H9 (cell line): ENCODE data around the gene AMDHD2. TPM values are rescaled to one million over a fixed set of nuclear protein-coding genes. Genes with fewer than 3 reads are reported as not detected.

Experiments used
- DNase-seq: peaks from one replicate; pipeline ENCODE4 v3.0.0-alpha.2; 2017
- H2AFZ ChIP-seq: one replicate; pipeline ENCODE4 v1.6.1; 2013; ENCODE audit warnings: mild to moderate bottlenecking, low read length, control low read depth, moderate library complexity
- H2AK5ac ChIP-seq: 2 replicates; pipeline ENCODE4 v1.6.1; 2013; ENCODE audit warnings: low read length, control low read depth, mixed read lengths; ENCODE audit not compliant: insufficient read length
- H2BK120ac ChIP-seq: one replicate; pipeline ENCODE4 v1.6.1; 2013; ENCODE audit warnings: low read depth, mild to moderate bottlenecking, low read length, control low read depth, inconsistent platforms; ENCODE audit not compliant: poor library complexity, severe bottlenecking
- H2BK12ac ChIP-seq: 2 replicates; pipeline ENCODE4 v1.6.1; 2013; ENCODE audit warnings: low read length, control low read depth, mixed read lengths, low read depth; ENCODE audit not compliant: insufficient read length
- H2BK15ac ChIP-seq: 2 replicates; pipeline ENCODE4 v1.6.1; 2013; ENCODE audit warnings: low read depth, low read length, control low read depth
- H2BK20ac ChIP-seq: one replicate; pipeline ENCODE4 v1.6.1; 2013; ENCODE audit warnings: low read depth, mild to moderate bottlenecking, low read length, control low read depth, inconsistent platforms; ENCODE audit not compliant: poor library complexity, severe bottlenecking
- H2BK5ac ChIP-seq: 2 replicates; pipeline ENCODE4 v1.6.1; 2013; ENCODE audit warnings: low read length, control low read depth, mixed read lengths; ENCODE audit not compliant: insufficient read length
- H3K14ac ChIP-seq: 2 replicates; pipeline ENCODE4 v1.6.1; 2013; ENCODE audit warnings: low read length, control low read depth; ENCODE audit not compliant: insufficient read depth
- H3K18ac ChIP-seq: 2 replicates; pipeline ENCODE4 v1.6.1; 2013; ENCODE audit warnings: low read depth, mild to moderate bottlenecking, mixed read lengths, low read length, control low read depth; ENCODE audit not compliant: insufficient read length
- H3K23ac ChIP-seq: 2 replicates; pipeline ENCODE4 v1.6.1; 2013; ENCODE audit warnings: low read length, control low read depth, mixed read lengths, low read depth; ENCODE audit not compliant: insufficient read length
- H3K23me2 ChIP-seq: 2 replicates; pipeline ENCODE4 v1.6.1; 2013; ENCODE audit warnings: low read depth, mild to moderate bottlenecking, mixed read lengths, low read length, control low read depth; ENCODE audit not compliant: insufficient read length, poor library complexity, severe bottlenecking
- H3K27ac ChIP-seq: 2 replicates; pipeline ENCODE4 v1.5.1; 2013; ENCODE audit warnings: low read length, control low read depth, mixed read lengths, low read depth; ENCODE audit not compliant: insufficient read length
- H3K27me3 ChIP-seq: 2 replicates; pipeline ENCODE4 v1.6.1; 2013; ENCODE audit warnings: low read length, control low read depth, inconsistent platforms; ENCODE audit not compliant: insufficient read depth
- H3K4ac ChIP-seq: 2 replicates; pipeline ENCODE4 v1.6.1; 2013; ENCODE audit warnings: low read depth, mild to moderate bottlenecking, control low read depth, inconsistent platforms, low read length, moderate library complexity
- H3K4me1 ChIP-seq: 2 replicates; pipeline ENCODE4 v1.6.1; 2013; ENCODE audit warnings: low read length, control low read depth, inconsistent platforms; ENCODE audit not compliant: insufficient read depth
- H3K4me2 ChIP-seq: 2 replicates; pipeline ENCODE4 v1.6.1; 2013; ENCODE audit warnings: low read length, control low read depth, mixed read lengths; ENCODE audit not compliant: insufficient read length, insufficient read depth
- H3K56ac ChIP-seq: 2 replicates; pipeline ENCODE4 v1.6.1; 2013; ENCODE audit warnings: low read depth, mild to moderate bottlenecking, mixed read lengths, low read length, control low read depth; ENCODE audit not compliant: insufficient read length
- H3K79me1 ChIP-seq: 2 replicates; pipeline ENCODE4 v1.6.1; 2013; ENCODE audit warnings: low read depth, mild to moderate bottlenecking, moderate library complexity, low read length, control low read depth, inconsistent platforms; ENCODE audit not compliant: insufficient read depth, poor library complexity, severe bottlenecking
- H3K79me2 ChIP-seq: 2 replicates; pipeline ENCODE4 v1.6.1; 2013; ENCODE audit warnings: low read length, control low read depth, inconsistent platforms; ENCODE audit not compliant: insufficient read depth
- H3K9ac ChIP-seq: 2 replicates; pipeline ENCODE4 v1.6.1; 2013; ENCODE audit warnings: low read length, control low read depth, mixed read lengths; ENCODE audit not compliant: insufficient read length; ENCODE audit errors: extremely low read depth
- H3K9me3 ChIP-seq: one replicate; pipeline ENCODE4 v1.6.1; 2013; ENCODE audit warnings: low read depth, low read length, inconsistent platforms; ENCODE audit not compliant: control insufficient read depth
- H3T11ph ChIP-seq: one replicate; pipeline ENCODE4 v1.6.1; 2013; ENCODE audit warnings: mild to moderate bottlenecking, low read length, control low read depth, inconsistent platforms
- H4K20me1 ChIP-seq: one replicate; pipeline ENCODE4 v1.6.1; 2013; ENCODE audit not compliant: control insufficient read depth, insufficient read length, insufficient read depth
- H4K5ac ChIP-seq: 2 replicates; pipeline ENCODE4 v1.6.1; 2013; ENCODE audit warnings: low read depth, mild to moderate bottlenecking, mixed read lengths, low read length, control low read depth; ENCODE audit not compliant: insufficient read length
- H4K8ac ChIP-seq: replicated peaks from 2 replicates; pipeline ENCODE4 v1.6.1; 2013; ENCODE audit warnings: low read length, control low read depth, mixed read lengths, low read depth; ENCODE audit not compliant: insufficient read length
- H4K91ac ChIP-seq: 2 replicates; pipeline ENCODE4 v1.6.1; 2013; ENCODE audit warnings: low read depth, mild to moderate bottlenecking, moderate library complexity, mixed read lengths, low read length, control low read depth; ENCODE audit not compliant: insufficient read length
- H3K27ac Mint-ChIP-seq, 3 experiments: 2 replicates in 2 of 3; 3 replicates in 1 of 3; pipeline ENCODE4 v1.8.0; 2020 to 2021; ENCODE audit warnings: mixed read lengths in 3 of 3, mild to moderate bottlenecking in 1 of 3, moderate library complexity in 1 of 3
- H3K27me3 Mint-ChIP-seq: 2 replicates; pipeline ENCODE4 v1.8.0; 2021; ENCODE audit warnings: low read depth, mild to moderate bottlenecking, moderate library complexity, mixed read lengths
- H3K36me3 Mint-ChIP-seq, 3 experiments: 2 replicates in 2 of 3; 3 replicates in 1 of 3; pipeline ENCODE4 v1.8.0; 2020 to 2021; ENCODE audit warnings: low read depth in 3 of 3, mixed read lengths in 3 of 3; ENCODE audit not compliant: insufficient read depth in 1 of 3
- H3K4me1 Mint-ChIP-seq, 2 experiments: 2 replicates each; pipeline ENCODE4 v1.8.0; 2020; ENCODE audit warnings: mixed read lengths in 2 of 2
- H3K4me3 Mint-ChIP-seq, 2 experiments: 2 replicates in 1 of 2; 3 replicates in 1 of 2; pipeline ENCODE4 v1.8.0; 2020 to 2021; ENCODE audit warnings: mild to moderate bottlenecking in 2 of 2, mixed read lengths in 2 of 2, moderate library complexity in 1 of 2
- H3K9me3 Mint-ChIP-seq, 2 experiments: 2 replicates in 1 of 2; 3 replicates in 1 of 2; pipeline ENCODE4 v1.8.0; 2020; ENCODE audit warnings: mild to moderate bottlenecking in 2 of 2, mixed read lengths in 2 of 2, moderate library complexity in 1 of 2
- WGBS: extraction: QIAGEN DNeasy Blood & Tissue Kit; methylation state at CpG from one replicate; pipeline ENCODE4 v1.1.7; 2013; ENCODE audit warnings: missing lambda C conversion rate, low lambda C conversion rate, mixed read lengths; ENCODE audit not compliant: insufficient read length; ENCODE audit errors: extremely low coverage; 5-methylcytosine and 5-hydroxymethylcytosine counted together
- total RNA-seq: library from RNA; stranded (reverse); gene quantifications from 2 replicates; pipeline ENCODE4 v1.2.1, GENCODE V29; 2021
- TF ChIP-seq, protein P1 (sequence below): fragments of 200-600 bp; sonication (generic); conservative IDR thresholded peaks from 3 replicates; pipeline ENCODE4 v1.8.0; 2021; ENCODE audit warnings: antibody characterized with exemption, mild to moderate bottlenecking

AMDHD2 gene
- total RNA-seq, 1 experiment from 2014 or later, result 61.5 TPM

DNA sequence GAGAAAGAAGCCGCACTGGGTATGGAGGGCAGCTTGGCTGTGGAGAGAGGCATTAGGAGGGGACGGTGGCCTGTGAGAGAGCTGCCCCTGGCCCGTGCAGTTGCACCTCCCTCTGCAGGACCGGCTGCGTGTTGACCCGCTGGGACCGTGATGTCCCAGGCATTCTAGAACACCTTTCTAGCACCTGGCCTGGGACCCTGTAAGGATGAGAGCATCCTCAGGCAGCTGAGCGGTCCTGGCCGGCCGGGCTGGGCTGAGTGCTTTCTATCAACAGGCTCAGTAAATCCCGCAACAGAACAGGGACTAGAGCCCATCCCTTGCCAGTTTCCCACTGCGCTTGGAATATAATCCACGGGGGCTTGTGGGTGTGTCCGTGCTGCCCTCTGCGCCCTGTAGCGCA, 30.6 kb upstream of the AMDHD2 start:
- H3K9me3 Mint-ChIP-seq, result no peaks in the 10 kb centered on the region
- TF ChIP-seq, protein P1, sequence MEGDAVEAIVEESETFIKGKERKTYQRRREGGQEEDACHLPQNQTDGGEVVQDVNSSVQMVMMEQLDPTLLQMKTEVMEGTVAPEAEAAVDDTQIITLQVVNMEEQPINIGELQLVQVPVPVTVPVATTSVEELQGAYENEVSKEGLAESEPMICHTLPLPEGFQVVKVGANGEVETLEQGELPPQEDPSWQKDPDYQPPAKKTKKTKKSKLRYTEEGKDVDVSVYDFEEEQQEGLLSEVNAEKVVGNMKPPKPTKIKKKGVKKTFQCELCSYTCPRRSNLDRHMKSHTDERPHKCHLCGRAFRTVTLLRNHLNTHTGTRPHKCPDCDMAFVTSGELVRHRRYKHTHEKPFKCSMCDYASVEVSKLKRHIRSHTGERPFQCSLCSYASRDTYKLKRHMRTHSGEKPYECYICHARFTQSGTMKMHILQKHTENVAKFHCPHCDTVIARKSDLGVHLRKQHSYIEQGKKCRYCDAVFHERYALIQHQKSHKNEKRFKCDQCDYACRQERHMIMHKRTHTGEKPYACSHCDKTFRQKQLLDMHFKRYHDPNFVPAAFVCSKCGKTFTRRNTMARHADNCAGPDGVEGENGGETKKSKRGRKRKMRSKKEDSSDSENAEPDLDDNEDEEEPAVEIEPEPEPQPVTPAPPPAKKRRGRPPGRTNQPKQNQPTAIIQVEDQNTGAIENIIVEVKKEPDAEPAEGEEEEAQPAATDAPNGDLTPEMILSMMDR, result no peak
- no peaks in the 10 kb centered on the region for H3K23me2 ChIP-seq
- H2BK15ac ChIP-seq, result no peak overlapping the region
- H4K20me1 ChIP-seq, result no peaks in the 10 kb centered on the region
- H3K27me3 ChIP-seq, result no peaks in the 10 kb centered on the region
- H3K27ac Mint-ChIP-seq, result no peak overlapping the region
- H3K27ac ChIP-seq, result no peak overlapping the region
- no peak overlapping the region for H3K4ac ChIP-seq
- H3K9me3 ChIP-seq, result no peaks in the 10 kb centered on the region
- no peaks in the 10 kb centered on the region for H3K79me1 ChIP-seq
- no peak overlapping the region for H2BK20ac ChIP-seq
- H3K4me2 ChIP-seq, result no peak overlapping the region
- H3K4me1 Mint-ChIP-seq, result peaks cover 9 to 13% of the 10 kb centered on the region in 2 experiments
- H3K27me3 Mint-ChIP-seq, result no peaks in the 10 kb centered on the region
- no peak overlapping the region for H2BK12ac ChIP-seq
- H4K8ac ChIP-seq, result no peak overlapping the region
- no peak overlapping the region for H4K5ac ChIP-seq
- H3K14ac ChIP-seq, result no peak overlapping the region
- no peak overlapping the region for H3K56ac ChIP-seq
- no CpG with 5 or more reads among the region's 16 CpGs for WGBS
- no peaks in the 10 kb centered on the region for H3K36me3 Mint-ChIP-seq
- no peak overlapping the region for H3K9ac ChIP-seq
- H2BK120ac ChIP-seq, result no peak overlapping the region
- H2AK5ac ChIP-seq, result no peak overlapping the region
- H3K23ac ChIP-seq, result no peak overlapping the region
- H2BK5ac ChIP-seq, result no peak overlapping the region
- H3K4me3 Mint-ChIP-seq, result no peak overlapping the region
- H3K79me2 ChIP-seq, result no peaks in the 10 kb centered on the region
- DNase-seq, result no peak
- no peak overlapping the region for H3K18ac ChIP-seq
- H2AFZ ChIP-seq, result no peak overlapping the region
- H3T11ph ChIP-seq, result no peak overlapping the region
- H4K91ac ChIP-seq, result no peak overlapping the region
- no peaks in the 10 kb centered on the region for H3K4me1 ChIP-seq
